GM19035 (cell line): ENCODE measurements around the gene SLC26A11.

Source experiments
- ATAC-seq: cut with Tn5 transposase; IDR thresholded peaks from one replicate; pipeline ENCODE4 v1.9.1; 2021; ENCODE audit not compliant: unreplicated experiment

Gene SLC26A11

GRCh38 chr17:80277751-80278671, 57.8 kb downstream of the SLC26A11 start:
- ATAC-seq: no peak

- ATAC-seq: no peak
Observed at GRCh38 chr17:80279895-80280294, 59.7 kb downstream of the SLC26A11 start.

GRCh38 chr17:80281516-80281915, 61.3 kb downstream of the SLC26A11 start:
- no peak for ATAC-seq

GRCh38 chr17:80283116-80283852, 63.1 kb downstream of the SLC26A11 start:
- ATAC-seq: no peak

GRCh38 chr17:80284631-80285030, 64.4 kb downstream of the SLC26A11 start:
- ATAC-seq: no peak

GRCh38 chr17:80285237-80285920, 65.2 kb downstream of the SLC26A11 start:
- ATAC-seq: no peak

DNA sequence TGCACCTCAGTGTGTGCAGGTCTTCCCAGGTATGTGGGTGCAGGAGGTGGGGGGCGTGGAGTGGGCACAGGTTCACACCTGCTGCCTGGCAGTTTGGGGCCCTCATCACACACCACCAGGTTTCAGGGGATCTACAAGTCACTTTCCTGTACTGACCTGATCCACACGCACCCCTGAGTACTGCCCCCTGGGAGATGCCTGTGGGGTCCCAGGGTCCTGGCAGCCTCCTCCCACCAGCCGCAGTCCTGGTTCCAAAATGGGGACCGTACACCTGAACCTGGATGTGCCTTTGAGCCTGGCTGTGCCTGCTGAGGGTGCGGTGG, 66.4 kb downstream of the SLC26A11 start:
- no peak for ATAC-seq

GRCh38 chr17:80287038-80287437, 66.8 kb downstream of the SLC26A11 start:
- ATAC-seq: no peak

DNA sequence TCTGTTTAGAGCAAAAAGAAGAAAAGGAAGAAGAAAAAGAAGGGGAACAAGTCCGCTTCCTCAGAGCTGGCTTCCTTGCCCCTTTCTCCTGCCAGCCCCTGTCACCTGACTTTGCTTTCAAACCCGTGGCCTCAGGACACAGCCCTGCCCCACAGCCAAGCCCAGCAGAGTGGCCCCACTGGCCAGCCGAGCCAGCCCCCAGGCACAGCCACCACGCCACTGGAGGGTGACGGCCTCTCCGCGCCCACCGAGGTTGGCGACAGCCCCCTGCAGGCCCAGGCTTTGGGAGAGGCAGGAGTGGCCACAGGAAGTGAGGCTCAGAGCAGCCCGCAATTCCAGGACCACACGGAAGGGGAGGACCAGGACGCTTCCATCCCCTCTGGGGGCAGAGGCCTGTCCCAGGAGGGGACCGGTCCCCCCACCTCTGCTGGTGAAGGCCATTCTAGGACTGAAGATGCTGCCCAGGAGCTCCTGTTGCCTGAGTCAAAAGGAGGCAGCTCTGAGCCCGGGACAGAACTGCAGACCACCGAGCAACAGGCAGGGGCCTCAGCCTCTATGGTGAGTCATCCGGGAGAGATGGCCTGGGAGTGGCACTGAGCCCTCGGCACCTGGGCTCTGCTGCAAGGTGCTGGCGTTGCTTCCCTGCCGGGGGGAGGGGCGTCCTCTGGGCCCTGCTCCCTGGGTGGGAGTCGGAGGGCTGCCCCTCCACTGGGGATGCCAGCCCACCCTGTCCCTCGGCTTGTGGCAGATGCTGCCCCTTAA, 67.8 kb downstream of the SLC26A11 start:
- no peak for ATAC-seq

GRCh38 chr17:80289616-80290015, 69.4 kb downstream of the SLC26A11 start:
- ATAC-seq: no peak

- no peak for ATAC-seq
Observed at GRCh38 chr17:80290156-80290555, 69.9 kb downstream of the SLC26A11 start.

GRCh38 chr17:80291260-80291659, 71.0 kb downstream of the SLC26A11 start:
- ATAC-seq: no peak

DNA sequence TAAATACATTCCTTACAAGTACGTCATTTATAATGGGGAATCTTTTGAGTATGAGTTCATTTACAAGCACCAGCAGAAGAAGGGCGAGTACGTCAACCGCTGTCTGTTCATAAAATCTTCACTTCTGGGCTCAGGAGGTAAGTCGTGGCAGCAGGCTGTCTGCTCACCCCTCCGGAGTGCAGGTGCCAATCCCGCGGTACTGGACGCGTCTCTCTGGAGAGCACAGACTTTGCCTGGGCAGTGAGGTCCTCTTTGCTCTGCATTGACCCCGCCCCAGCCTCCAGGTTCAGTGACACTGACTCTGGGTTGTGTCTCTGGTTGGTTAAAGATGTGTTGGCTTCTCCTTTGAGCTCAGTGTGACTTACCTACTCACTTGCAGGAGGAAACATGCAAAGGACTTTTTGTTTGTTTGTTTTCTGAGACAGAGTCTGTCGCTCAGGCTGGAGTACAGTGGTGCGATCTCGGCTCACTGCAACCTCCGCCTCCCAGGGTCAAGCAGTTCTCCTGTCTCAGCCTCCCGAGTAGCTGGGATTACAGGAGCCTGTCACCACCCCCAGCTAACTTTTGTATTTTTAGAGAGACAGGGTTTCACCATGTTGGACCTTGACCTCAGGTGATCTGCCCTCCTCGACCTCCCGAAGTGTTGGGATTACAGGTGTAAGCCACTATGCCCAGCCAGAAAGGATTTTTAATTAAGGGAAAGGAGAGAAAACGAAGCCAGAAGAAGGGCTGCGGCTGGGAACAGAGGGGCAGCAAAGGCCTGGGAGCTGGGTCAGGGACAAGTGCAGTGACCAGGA, 71.7 kb downstream of the SLC26A11 start:
- ATAC-seq: no peak

DNA sequence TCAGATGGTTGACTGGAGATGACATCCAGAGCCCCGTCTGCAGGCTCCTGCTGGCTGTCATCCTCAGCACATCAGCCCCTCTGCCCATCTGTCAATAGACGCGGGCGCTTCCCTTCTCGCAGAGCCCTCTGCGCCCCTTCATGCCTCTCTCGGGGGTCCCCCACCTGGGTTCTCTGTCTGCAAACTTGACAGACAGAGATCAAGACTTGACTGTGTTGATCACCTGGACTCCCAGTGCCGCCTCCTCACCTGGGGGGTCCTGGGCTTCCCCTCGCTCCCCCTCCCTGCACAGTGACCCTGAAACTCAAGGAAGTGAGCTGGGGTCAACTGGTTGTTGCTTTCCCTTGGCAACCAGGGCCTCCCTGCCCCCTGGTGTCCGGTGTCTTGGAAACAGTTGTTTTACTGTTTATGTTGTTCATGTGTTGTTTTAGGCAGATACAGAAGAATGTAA, 72.3 kb downstream of the SLC26A11 start:
- ATAC-seq: no peak

DNA sequence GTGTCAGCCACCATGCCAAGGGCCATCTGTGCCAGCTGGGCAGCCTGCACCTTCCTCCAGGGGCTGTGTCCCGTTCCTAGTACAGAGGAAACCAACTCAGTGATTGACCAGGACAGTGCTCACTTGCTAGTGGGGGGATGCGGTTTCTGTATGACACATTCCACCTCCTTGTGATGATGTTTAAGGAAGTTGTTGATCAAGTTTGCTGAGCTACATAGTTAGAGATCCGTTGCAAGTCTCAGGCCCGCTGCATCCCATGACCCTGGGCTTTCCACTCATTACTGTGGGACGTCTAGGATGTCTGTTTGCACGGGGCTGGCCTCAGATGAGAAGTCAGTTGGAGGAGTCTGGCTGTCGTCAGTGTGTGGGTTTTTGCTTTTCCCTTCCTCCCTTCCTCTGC, 74.0 kb downstream of the SLC26A11 start:
- ATAC-seq: no peak

DNA sequence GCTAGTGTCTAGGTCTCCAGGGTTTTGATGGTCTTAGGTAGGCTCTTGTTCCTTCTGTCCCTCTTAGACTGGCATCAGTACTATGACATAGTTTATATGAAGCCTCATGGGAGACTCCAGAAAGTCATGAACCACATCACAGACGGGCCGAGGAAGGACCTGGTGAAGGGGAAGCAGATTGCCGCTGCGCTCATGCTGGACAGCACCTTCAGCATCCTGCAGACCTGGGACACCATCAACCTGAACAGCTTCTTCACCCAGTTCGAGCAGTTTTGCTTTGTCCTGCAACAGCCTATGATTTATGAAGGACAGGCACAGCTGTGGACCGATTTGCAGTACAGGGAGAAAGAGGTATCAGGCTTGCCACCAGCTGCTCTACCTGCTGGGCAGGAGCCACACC, 74.4 kb downstream of the SLC26A11 start:
- no peak for ATAC-seq

DNA sequence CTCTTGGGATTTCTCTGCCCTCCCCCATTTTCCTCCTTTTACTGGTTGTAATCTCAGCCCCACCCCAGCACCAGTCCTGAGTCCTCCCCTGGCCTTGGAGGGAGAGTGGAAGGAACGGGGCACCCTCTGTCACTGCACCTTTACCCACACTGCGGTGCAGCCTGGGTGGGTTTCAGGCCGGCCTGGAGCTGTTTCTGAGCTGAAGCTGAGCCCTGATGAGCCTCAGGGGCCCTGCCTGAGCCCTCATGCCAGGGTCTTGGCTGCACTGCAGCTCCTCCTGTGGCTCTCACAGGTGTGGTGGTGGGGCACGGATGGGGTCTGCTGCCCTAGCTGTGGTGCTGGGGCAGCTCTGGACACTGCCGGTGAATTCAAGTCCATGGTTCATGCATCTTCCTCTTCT, 74.9 kb downstream of the SLC26A11 start:
- no peak for ATAC-seq

GRCh38 chr17:80295559-80295958, 75.3 kb downstream of the SLC26A11 start:
- no peak for ATAC-seq

GRCh38 chr17:80296221-80296620, 76.0 kb downstream of the SLC26A11 start:
- ATAC-seq: no peak

GRCh38 chr17:80297996-80298560, 77.9 kb downstream of the SLC26A11 start:
- no peak for ATAC-seq
